Subcutaneous adipose tissue (tissue), 4 donors: Measurements from ENCODE around the gene MAB21L4. TPM values are rescaled to one million over a fixed set of nuclear protein-coding genes. Genes with fewer than 3 reads are reported as not detected.

Experiments used
- total RNA-seq, 4 donors: library from RNA; depleted of rRNA; stranded (reverse); fragments of >200 nt; gene quantifications; one replicate each; pipeline ENCODE4 v1.1.0, GENCODE V29; 2016
- TF ChIP-seq, protein P1 (sequence below): fragments of 450-650 bp; IDR thresholded peaks from one replicate; pipeline ENCODE4 v1.5.1; 2016; ENCODE audit warnings: low read depth, mild to moderate bottlenecking, control low read depth, antibody characterized with exemption, moderate library complexity

The MAB21L4 gene
- total RNA-seq, 4 donors from 2014 or later, result not detected

DNA sequence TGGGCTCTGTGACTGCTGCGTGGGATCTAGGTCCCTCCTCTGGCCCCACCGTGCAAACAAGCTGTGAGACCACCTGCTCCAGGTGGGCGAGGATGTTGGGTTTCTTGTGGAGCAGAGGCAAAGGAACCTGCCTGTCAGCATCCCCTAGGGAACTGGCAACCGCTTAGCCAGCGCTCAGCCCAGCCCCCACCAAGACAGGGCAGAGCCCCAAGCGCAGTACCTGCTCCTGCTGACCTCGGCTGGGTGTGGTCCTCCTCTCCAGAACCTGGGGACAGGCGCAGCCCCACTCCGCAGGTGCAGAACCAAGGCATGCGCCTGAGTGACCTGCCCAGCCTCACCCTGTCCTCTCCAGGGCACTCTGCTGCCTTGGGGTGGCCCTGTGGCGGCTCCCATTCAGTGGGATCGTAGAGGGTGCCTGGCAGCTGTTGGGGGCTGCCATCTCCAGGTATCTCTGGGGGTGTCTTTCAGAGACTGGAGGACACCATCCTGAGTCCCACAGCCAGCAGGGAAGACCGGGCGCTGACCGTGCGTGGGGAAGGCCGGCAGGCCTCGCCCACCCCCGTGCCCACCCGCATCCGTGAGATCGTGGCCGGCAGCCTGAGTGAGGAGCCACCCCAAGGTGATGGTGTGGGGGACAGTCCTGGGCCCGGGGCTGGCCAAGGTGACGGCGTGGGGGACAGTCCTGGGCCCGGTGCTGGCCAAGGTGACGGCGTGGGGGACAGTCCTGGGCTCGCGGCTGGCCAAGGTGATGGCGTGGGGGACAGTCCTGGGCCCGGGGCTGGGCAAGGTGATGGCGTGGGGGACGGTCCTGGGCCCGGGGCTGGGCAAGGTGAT, 22.5 kb upstream of the MAB21L4 start:
- TF ChIP-seq, protein P1, sequence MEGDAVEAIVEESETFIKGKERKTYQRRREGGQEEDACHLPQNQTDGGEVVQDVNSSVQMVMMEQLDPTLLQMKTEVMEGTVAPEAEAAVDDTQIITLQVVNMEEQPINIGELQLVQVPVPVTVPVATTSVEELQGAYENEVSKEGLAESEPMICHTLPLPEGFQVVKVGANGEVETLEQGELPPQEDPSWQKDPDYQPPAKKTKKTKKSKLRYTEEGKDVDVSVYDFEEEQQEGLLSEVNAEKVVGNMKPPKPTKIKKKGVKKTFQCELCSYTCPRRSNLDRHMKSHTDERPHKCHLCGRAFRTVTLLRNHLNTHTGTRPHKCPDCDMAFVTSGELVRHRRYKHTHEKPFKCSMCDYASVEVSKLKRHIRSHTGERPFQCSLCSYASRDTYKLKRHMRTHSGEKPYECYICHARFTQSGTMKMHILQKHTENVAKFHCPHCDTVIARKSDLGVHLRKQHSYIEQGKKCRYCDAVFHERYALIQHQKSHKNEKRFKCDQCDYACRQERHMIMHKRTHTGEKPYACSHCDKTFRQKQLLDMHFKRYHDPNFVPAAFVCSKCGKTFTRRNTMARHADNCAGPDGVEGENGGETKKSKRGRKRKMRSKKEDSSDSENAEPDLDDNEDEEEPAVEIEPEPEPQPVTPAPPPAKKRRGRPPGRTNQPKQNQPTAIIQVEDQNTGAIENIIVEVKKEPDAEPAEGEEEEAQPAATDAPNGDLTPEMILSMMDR, result no peak

DNA sequence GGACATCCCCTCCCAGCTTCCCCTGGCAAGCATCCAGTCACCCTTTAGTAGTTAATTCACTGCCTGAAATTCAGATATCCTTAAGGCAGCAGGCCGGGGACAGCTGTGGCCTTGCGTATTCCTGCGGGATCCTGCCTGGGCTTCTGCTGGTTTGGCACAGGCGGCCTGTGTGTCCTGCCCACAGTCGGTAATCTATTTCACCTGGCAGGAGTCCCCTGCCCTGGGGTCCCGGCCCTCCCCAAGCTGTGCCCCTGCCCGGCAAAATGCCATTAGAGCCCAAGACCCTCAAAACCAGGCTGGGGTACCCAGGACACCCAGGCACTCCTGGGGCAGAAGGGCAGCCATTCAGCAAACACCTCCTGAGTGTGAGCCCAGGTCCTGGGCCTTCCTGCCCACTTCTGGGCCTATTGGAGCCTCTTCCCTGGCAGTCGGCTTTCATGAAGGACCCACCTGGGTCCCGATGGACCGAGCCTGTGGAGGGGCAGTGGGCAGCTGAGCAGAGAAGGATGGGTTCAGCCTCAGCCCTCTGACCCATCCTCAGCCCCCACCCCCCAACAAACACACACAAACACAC, 21.8 kb upstream of the MAB21L4 start:
- TF ChIP-seq, protein P1, result no peak

DNA sequence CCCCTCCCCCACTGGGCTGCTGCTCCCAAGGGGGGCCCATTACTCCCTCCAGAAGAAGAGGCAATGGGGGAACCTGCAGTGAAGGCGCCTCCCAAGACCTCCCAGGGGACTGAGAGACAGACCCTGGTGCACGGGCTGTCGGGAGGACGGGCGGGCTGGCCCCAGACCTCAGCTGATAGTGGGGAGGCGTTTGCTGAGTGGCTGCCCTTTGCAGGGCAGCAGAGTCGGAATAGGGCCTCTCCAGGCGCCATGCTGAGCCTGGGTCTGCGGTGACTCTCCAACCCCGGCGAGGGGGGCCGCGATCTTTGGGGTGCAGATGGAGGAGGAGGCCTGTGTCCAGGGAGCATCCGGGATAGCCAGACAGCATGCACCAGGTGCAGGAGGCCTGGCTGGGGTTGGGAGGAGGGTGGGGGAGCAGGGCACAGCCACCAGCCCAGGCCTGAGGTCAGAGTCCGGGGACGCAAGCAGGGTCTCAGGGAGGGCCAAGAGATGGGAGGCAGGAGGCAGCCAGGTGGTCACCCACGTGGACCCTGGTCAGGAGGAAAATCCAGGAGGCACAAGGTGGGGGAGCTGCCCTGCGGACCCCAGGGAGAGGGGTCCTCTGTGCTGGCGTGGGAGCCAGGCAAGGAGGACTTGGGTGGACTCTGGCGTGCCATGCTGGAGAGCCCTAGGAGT, 21.2 kb upstream of the MAB21L4 start:
- TF ChIP-seq, protein P1, result no peak

DNA sequence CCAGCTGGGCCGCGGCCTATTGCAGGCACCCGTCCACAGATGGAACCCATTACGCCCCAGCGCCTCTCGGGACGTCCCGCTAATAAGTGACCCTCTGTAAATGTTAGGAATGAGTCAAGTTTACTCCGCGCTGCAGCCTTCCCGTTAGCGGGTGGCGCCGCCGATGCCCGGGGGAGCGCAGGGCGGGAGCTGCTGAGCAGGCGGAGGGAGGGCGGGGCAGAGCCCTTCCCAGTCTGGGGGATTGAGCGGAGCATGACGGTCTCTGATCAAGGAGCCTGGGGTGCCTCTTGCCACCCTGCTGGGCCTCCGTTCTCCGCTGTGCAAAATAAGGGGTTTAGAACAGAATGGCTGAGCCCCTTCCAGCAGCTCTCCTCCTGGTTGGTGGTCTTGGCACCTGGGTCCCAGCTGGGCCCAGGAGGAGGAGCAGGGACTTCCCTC, 20.6 kb upstream of the MAB21L4 start:
- TF ChIP-seq, protein P1, result no peak

DNA sequence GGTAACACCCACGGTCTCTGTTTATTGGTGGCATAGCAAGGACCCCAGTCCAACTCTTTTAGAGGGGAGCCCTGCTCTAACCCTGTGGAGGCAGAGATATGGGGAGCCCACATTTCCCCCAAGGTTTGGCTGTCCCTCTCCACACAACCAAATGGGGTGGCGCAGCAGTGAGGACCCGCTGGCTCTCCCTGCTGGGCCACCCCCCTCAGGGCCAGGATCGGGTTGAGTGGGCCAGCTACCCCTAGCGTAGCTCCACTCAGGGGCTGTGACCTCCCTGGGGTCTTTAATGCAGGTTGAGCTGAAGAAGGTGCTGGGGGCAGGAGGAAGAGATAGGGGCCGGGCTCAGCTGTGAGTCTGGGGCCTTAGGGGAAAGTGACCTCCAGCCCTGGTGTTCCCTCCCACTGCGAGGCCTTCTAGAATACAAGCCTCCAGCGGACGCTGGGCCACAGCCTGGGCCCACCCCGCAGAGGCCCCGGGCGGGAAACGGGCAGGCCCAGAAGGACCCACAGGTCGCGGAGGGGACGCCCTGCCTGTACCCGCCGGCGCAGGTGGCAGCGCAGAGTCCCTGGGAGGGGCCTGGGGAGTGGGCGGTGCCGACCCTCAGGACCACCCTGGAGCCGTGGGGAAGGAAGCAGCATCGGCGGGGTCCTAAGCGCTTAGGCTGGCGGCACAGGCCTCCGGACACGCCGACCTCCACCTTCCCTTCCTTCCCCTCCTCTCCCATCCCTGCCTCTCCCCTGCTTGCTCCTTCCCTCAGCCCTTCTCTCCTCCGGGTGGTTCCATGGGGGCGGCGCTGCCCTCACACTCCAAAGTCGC, 19.8 kb upstream of the MAB21L4 start:
- TF ChIP-seq, protein P1, result no peak

DNA sequence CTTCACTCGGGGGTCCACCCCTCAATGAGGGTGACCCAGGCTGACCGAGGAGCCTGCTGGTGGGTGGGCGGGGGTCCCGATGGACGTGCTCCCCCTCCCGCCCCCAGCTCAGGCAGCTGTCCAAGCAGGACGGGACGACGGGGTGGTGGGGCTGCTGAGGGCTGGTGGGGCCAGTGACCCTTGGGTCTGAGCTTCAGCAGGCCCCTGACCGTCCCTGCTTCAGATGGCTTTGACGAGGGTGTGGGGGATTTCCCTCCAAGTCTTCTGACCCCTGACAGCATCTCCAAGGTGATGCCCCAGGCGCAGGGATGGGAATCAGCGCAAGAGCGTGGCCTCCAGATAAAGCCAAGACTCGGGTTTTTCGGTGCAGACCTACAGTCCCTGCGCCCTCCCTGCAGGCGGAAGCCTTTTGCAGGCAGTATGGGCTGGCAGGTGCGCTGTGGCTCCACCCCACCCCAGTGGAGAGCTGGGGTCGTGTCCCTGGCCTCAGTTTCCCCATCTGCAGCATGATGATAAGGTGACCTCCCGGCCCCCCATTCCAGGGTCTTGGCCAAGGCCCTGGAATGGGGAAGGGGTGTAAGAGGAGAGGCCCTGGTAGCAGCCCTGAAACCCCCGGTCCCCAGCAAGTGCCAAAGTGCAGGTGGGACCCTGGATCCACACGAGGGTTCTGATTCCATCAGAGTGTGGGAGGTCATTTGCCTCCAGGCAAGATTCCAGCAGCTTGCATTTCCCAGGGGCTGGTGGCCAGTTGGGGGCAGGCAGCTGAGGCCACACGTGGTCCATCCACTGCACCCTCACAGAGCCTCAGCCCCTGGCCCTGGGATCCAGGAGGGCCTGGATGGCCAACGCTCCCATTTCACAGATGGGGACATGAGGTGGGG, 18.9 kb upstream of the MAB21L4 start:
- TF ChIP-seq, protein P1, result no peak
